GM21576 (cell line): Measurements from ENCODE around the gene LRFN3.
"Not testable (repeated sequence)": the region's sequence is repeated elsewhere in the genome, so short reads cannot be mapped to it uniquely, and the experiment has no call there.

Source experiments
- ATAC-seq: cut with Tn5 transposase; IDR thresholded peaks from one replicate; pipeline ENCODE4 v1.9.1; 2021; ENCODE audit warnings: mild to moderate bottlenecking, moderate library complexity; ENCODE audit not compliant: unreplicated experiment

Gene LRFN3

DNA sequence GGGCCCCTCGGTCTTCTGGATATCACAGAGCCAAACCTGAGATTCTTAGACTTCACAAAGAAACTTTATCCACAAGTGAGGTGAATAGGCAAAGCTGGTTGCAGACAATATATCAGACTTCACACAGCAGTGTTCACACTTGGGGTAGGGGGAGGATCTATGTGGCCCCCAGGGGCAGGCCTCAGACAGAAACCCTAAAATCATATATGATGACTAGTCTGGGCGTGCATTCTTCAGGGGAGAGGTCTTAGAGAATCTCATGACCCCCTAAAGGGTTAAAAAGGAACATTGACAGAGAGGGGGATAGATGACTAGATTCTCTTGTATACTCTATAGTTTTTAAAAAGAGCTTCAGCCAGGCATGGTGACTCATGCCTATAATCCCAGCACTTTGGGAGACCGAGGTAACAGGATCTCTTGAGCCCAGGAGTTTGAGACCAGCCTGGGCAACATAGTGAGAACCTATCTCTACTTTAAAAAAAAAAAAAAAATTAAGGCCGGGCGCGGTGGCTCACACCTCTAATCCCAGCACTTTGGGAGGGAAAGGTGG lies 30.9 kb upstream of the LRFN3 start:
- ATAC-seq: no peak

GRCh38 chr19:35907377-35907745 lies 28.8 kb upstream of the LRFN3 start:
- ATAC-seq: no peak

- no peak for ATAC-seq
Observed at GRCh38 chr19:35908010-35908441, 28.1 kb upstream of the LRFN3 start, which contains the start of gene TYROBP. Gene TYROBP (minus strand): TSS chr19:35908295. CDS start chr19:35908228, 67 bp downstream.

- ATAC-seq: no peak
Observed at GRCh38 chr19:35908973-35909683, 27.0 kb upstream of the LRFN3 start.

- ATAC-seq: no peak
Observed at GRCh38 chr19:35909684-35910035, 26.5 kb upstream of the LRFN3 start.

- not testable (repeated sequence) for ATAC-seq
Observed at GRCh38 chr19:35910355-35910754, 25.8 kb upstream of the LRFN3 start.

DNA sequence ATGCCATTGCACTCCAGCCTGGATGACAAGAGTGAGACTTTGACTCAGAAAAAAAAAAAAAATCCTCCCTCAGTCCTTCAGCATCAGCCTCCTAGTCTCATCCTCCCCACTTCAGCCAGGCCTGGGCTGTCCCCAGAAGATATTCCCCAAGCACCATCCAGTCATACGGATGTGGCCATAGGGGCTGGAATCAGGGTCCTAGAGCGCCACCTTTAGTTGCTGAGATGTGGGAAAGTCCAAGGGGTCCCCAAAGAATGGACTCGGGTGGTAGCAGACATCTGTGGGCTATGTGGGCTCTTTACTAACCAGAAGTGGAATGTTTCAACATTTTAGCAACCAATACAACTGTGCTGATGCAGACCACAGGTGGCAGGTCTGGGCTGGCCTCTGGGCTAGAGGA lies 25.0 kb upstream of the LRFN3 start:
- ATAC-seq: no peak

GRCh38 chr19:35911790-35912189 lies 24.4 kb upstream of the LRFN3 start:
- ATAC-seq: no peak

GRCh38 chr19:35913589-35913988 lies 22.6 kb upstream of the LRFN3 start:
- no peak for ATAC-seq

- ATAC-seq: no peak
Observed at GRCh38 chr19:35915443-35915842, 20.7 kb upstream of the LRFN3 start.

GRCh38 chr19:35919306-35919705 lies 16.9 kb upstream of the LRFN3 start:
- ATAC-seq: no peak

DNA sequence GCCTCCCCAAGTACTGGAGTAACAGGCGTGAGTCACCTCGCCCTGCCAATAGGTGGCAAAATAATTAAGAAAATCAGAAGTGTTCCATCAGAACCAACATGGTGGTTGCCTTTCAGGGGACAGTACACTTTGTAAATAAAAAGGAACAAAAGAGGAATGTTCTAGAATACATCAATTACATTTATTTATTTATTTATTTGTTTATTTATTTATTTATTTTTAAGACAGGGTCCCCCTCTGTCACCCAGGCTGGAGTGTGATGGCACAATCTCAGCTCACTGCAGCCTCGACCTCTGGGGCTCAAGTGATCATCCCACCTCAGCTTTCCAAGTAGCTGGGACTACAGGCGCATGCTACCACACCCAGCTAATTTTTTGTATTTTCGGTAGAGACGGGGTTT lies 15.2 kb upstream of the LRFN3 start:
- ATAC-seq: no peak

DNA sequence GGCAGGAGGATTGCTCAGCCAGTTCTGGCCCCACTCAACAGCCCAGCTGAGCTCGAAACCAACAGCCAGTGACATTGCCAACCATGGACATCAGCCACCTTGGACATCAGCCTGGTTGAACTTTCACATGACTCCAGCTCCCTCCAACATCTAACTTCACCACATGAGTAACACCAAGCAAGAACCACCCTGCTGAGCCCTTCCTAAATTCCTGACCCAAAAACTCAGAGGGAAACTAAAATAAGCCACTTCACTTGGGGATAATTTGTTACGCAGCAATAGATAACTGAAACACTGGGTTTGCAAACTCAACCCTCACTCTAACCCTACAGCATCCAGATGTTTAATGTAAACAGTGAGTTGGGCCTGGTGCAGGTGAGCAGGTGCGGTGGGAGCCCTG lies 10.7 kb upstream of the LRFN3 start:
- ATAC-seq: no peak

DNA sequence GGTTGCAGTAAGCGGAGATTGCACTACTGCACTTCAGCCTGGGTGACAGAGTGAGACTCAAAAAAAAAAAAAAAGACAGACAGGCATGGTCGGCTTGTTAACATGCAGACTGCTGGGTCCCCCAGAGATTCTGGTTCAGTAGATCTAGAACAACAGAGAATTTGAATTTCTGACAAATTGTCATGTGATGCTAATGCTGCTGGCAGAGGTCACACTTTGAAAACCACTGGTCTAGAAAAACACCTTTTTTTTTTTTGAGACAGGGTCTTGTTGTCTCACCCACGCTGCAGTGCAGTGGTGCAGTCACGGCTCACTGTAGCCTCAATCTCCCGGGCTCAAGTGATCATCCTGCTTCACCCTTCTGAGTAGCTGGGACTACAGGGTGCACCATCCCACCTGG lies 7.7 kb upstream of the LRFN3 start:
- ATAC-seq: no peak

DNA sequence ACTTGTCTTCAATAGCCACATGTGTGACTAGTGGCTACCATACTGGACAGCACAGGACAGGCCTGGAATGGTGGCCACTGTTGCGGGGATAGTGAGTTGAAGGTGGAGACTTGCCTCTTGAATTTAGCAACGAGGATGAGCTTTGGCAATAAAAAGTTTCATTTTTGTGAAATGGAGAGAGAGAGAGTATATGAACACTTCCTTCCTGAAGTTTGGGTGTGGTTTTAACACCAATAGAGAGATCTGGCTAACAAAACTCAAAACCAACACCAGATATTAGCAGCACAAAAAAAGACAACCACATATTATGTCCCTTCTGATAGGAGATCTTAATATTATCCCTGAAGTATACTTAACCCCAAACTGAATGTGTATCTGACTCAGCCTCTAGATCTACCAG lies 6.3 kb upstream of the LRFN3 start:
- no peak for ATAC-seq

DNA sequence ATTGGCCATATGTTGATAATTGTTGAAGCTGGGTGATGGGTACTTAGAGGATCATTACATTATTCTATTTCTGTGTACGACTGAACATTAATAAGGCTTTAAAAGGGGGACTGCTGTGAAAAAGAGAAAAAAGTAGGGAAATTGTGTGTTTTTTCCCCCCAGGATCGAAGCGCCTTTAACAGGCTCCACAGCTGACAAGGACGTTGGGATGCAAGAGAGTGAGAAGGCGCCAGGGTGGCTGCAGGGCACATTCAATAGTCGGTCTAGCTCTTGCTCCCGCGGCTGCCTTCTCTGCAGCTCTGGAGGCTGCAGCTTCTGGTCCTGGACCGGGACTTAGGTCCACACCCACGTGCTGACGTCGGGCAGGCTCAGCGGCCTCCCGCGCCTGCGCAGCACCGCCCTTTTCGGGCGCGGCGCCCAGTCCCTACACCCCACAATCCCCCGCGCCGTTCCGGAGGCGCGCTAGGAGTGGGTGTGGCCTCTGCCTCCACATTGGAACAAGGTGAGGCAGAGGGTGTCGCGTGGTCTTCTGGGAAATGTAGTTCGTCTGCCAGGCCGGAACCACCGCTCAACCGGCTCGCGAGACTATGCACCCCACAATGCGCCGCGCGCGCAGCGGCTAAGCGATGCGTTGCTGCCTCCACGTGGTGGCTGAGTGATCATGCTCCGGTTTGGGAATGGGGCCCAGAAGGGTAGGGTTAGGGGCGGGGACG lies 4.9 kb upstream of the LRFN3 start:
- ATAC-seq: peak; percentile 92

DNA sequence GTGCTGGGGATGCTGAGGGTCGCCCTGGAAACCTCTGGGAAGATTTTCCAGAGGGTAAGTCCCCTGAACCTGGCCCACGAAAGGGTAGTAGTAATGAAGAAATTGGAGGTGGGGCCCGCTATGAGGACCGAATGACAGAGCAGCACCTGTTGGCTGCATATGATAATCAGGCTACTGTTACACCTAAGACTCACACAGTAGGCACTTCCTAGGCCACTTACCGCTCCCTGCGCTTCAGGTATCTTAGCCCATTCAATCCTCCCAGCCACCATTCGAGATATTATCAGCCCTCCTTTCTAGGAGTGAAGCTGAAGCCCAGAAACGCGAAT lies 4.3 kb upstream of the LRFN3 start:
- ATAC-seq: no peak

- ATAC-seq: no peak
Observed at GRCh38 chr19:35932291-35932936, 3.8 kb upstream of the LRFN3 start.

DNA sequence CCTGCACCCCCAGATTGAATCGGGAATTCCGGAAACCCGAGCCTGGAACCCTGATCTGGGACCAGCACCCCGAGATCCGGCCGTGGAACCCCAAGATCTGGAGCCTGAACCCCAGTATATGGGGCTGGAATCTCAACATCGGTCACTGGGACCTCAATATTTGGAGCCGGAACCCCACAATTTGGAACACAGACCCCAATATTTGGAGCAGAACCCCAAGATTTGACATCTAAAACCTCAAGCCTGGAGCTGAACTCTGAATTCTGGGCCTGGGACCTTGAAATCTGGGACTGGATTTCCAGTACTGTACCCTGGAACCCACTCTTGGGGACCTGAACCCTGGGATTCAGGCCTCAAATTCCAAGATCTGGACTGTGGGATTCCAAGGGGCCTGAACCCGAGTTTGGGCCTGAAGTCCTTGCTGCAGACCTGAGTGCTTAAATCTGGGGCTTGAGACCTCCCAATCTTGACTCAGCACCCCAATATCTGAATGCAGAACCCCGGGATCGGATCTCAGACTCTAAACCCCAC lies 629 bp downstream of the LRFN3 start:
- ATAC-seq: no peak

- ATAC-seq: no peak
Observed at GRCh38 chr19:35937345-35938281, 1.4 kb downstream of the LRFN3 start.
